ENCODE measurements around the gene WARS2.
"Not testable (repeated sequence)": the region's sequence is repeated elsewhere in the genome, so short reads cannot be mapped to it uniquely, and the experiment has no call there.

WARS2 gene

DNA sequence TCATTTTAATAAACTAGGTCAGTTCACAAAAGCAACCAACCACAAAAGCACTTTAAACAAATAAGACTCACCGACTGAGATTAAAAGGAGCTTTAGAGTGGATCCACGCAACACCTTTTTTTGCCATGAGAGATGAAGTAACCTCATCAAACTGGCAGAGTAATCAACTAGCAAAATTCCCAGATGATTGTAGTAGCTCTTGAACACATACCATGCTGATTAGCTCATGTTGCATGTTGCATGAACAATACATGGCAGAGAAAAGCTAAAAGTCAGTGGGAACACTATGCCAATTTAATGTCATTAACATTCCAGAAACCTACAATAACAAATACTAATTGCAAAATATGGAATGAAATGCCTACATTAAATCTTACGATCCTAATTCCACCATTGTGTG lies 4.1 kb downstream of the WARS2 start:
- H3K27ac ChIP-seq: no peak overlapping the region
- TF ChIP-seq, protein P1, sequence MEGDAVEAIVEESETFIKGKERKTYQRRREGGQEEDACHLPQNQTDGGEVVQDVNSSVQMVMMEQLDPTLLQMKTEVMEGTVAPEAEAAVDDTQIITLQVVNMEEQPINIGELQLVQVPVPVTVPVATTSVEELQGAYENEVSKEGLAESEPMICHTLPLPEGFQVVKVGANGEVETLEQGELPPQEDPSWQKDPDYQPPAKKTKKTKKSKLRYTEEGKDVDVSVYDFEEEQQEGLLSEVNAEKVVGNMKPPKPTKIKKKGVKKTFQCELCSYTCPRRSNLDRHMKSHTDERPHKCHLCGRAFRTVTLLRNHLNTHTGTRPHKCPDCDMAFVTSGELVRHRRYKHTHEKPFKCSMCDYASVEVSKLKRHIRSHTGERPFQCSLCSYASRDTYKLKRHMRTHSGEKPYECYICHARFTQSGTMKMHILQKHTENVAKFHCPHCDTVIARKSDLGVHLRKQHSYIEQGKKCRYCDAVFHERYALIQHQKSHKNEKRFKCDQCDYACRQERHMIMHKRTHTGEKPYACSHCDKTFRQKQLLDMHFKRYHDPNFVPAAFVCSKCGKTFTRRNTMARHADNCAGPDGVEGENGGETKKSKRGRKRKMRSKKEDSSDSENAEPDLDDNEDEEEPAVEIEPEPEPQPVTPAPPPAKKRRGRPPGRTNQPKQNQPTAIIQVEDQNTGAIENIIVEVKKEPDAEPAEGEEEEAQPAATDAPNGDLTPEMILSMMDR (conservative IDR thresholded peaks at IDR 0.05): no peak
- TF ChIP-seq ZFX (IDR thresholded peaks at IDR 0.05): no peak

DNA sequence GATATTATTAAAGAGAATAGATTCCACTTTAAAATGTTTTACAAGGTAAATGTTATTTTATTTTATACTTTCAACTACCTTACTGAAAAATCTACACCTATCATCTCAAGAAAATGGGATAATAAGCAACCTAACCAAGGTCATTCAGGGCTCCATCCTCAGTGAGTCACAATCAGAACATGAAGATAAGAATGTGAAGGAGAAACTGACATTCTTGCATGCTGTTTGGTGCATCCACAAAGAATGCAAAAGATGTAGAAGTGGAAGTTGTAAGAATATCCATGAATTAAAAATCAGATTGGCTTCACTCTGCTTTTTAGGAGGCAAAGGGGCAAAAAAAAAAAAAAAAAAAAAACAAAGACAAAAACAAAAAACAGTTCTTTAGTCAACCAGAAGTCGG lies 6.5 kb downstream of the WARS2 start:
- H3K27ac ChIP-seq: no peak overlapping the region
- no peak for TF ChIP-seq ZFX (IDR thresholded peaks at IDR 0.05)
- TF ChIP-seq, protein P1 (conservative IDR thresholded peaks at IDR 0.05): no peak

- TF ChIP-seq ZFX (IDR thresholded peaks at IDR 0.05): no peak
- TF ChIP-seq, protein P1 (conservative IDR thresholded peaks at IDR 0.05): no peak
- no peak overlapping the region for H3K27ac ChIP-seq
Measured at GRCh38 chr1:119132179-119132578, 8.3 kb downstream of the WARS2 start.

GRCh38 chr1:119125874-119126273 lies 14.6 kb downstream of the WARS2 start:
- no peak overlapping the region for H3K27ac ChIP-seq
- TF ChIP-seq, protein P1 (conservative IDR thresholded peaks at IDR 0.05): no peak
- TF ChIP-seq ZFX (IDR thresholded peaks at IDR 0.05): no peak

DNA sequence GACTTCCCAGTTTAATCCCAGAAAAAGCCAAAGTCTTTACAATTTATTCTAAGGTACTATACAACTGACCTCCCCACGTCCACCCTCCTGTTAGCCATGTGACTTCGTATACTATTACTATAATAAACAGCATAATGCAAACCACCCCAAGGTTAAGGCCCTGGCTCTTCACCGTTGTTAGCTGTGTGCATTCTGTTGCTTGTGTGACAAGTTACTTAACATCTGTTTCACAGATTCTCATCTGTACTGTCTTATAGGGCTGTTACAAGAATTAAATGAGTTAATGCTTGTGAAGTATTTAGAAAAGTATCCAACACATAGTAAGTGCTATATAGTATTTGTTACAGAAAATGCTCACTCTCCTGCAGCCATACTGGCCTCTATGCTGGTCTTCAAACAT lies 15.7 kb downstream of the WARS2 start:
- no peak overlapping the region for H3K27ac ChIP-seq
- TF ChIP-seq, protein P1 (conservative IDR thresholded peaks at IDR 0.05): no peak
- TF ChIP-seq ZFX (IDR thresholded peaks at IDR 0.05): no peak

DNA sequence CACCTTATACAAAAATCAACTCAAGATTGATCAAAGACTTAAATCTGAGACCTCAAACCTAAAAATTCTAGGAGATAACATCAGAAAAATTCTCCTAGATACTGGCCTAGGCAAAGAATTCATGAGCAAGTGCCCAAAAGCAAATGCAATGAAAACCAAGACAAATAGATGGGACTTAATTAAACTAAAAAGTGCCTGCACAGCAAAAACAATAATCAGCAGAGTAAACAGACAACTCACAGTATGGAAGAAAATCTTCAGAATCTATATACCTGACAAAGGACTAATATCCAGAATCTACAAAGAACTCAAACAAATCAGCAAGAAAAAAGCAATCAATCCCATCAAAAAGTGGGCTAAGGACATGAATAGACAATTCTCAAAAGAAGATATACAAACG lies 18.6 kb downstream of the WARS2 start:
- H3K27ac ChIP-seq: not testable (repeated sequence)

- TF ChIP-seq, protein P1 (conservative IDR thresholded peaks at IDR 0.05): no peak
- no peak overlapping the region for H3K27ac ChIP-seq
Measured at GRCh38 chr1:119116725-119117124, 23.7 kb downstream of the WARS2 start.

- no peak overlapping the region for H3K27ac ChIP-seq
- TF ChIP-seq ZFX (IDR thresholded peaks at IDR 0.05): no peak
- TF ChIP-seq, protein P1 (conservative IDR thresholded peaks at IDR 0.05): no peak
Measured at GRCh38 chr1:119115736-119116135, 24.7 kb downstream of the WARS2 start.
